Measurements from ENCODE around the gene MAPK10.
"Not testable (repeated sequence)": the region's sequence is repeated elsewhere in the genome, so short reads cannot be mapped to it uniquely, and the experiment has no call there.

The MAPK10 gene

DNA sequence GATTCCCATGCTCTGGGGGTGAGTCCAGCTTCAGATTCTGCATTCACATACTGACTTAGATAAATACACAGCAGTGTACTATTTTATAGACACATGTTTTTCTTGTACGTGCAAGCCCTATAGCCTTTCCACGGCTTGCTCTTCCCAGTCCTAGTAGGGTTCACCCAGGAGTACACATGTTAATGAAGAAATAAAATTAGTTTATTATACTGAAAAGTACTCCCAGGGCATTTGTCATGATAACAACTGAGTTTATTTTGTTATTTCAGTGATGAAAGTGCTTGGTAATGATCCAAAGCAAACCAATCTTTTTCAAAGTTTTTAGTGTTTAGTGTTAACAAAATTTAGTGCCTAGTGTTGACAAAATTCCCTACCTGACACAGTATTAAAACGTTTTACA, 21.3 kb downstream of the MAPK10 start:
- DNase-seq (ENCODE audit: low spot score), result no peak

DNA sequence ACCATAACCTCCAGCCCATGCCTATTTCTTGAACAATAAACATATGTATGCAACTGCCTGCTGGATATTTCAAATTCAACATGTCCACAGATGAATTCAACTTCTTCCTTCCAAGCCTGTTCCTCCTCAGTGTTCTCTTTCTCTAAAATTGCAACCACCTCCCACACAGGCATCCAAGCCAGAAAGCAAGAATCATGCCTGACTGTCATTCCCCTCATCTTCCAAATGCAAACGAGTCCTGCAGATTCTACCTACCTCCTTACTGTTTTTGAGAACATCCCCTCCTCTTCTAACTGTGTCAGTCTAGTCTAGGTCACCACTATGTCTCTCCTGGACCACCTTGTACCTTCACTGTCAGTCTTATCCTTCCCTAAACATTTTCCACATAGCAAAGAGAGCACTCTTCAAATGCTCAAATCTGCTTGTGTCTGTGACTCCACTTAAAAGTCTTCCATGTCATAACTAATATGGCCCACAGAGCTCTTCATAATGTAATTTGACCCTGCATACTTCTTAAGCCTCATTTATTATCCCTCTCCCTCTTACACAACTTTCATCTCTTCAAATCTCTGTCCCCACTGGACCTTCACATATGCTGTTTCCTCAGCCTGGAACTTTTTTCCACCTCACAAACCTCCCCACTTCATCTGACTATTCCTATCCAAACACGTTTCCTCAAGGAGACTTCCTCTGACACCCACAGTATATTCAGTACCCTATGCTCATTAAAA, 25.7 kb downstream of the MAPK10 start:
- no peak for DNase-seq (ENCODE audit: low spot score)

DNA sequence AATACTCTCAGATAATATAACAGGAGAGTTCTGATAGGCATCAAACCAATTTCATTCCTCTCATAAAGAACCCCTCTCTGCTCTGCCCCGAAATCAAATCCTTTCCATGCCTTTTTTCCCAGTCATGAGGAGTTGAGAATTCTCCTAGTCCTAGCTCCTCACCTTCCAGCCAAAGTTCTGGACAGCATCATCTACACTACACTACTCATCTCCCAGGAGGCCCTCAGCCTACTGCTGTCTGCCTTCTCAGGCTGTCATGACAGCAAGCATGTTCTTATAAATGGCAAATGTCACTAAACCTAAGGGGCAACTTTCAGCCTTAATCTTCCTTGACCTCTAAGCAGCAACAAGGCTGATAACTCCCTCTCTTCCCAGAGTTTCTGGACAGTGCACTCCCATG, 26.6 kb downstream of the MAPK10 start:
- DNase-seq (ENCODE audit: low spot score), result no peak

DNA sequence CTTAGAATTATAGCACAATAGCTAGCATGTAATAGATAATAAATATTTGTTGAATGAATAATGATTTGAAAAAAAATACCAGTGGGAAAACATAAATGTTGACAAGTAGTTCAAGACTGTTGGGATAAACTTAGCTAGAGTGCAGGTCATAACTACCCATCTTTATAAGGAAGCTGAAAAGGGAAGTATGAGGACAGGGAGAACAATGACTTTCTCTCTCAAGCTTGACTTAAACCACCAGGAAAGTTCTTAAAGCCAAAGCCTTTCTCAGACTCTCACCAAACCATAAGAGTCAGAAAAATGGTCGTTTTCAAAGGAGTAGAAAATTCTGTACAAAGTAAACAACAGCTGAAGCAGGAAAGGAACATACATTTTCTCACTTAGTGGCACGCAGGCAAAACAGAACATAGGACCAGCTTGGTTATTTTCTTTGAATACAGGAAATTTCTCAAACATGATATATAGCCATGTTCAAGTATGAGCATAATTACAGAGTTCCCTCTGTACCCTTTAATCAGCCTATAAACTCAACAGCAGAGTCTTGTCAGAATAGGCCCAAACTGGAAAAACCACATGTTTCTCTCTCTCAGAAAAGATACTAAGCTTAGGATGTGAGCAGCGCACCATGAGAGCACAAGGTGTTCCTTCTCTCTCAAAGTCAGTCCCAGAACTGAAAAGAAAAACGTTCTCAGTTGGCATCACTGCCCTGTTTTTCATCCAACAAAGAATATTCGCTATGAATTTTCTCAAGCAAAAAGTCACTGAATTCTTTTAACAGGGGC, 28.7 kb downstream of the MAPK10 start:
- DNase-seq (ENCODE audit: low spot score), result no peak

DNA sequence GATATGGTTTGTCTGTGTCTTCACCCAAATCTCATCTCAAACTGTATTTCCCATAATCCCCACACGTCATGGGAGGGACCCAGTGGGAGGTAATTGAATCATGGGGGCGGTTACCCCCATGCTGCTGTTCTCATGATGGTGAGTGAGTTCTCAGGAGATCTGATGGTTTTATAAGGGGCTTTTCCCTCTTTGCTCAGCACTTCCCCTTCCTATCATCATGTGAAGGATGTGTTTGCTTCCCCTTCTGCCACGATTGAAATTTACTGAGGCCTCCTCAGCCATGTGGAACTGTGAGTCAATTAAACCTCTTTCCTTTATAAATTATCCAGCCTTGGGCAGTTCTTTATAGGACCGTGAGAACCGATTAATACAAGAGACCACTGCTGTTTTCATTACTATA, 29.4 kb downstream of the MAPK10 start:
- not testable (repeated sequence) for DNase-seq (ENCODE audit: low spot score)

DNA sequence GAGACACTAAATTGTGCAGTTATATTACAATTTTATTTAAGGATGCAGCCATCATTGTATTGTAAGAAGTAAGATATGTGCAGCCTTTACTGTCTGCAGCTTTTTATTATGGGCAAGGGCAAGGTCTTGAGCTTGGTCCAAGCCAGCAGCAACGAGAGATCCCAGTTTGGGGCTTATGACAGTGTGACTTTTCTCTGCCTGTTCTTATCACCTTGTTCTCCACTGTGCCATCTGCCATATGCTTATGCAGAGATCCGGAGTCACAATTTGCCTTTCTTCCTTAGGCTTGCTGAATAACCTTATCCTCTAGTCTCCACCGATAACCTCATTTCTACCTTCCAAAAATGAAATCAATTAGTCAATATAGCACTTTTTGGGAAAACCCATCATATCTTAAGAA, 30.4 kb downstream of the MAPK10 start:
- DNase-seq (ENCODE audit: low spot score), result no peak

DNA sequence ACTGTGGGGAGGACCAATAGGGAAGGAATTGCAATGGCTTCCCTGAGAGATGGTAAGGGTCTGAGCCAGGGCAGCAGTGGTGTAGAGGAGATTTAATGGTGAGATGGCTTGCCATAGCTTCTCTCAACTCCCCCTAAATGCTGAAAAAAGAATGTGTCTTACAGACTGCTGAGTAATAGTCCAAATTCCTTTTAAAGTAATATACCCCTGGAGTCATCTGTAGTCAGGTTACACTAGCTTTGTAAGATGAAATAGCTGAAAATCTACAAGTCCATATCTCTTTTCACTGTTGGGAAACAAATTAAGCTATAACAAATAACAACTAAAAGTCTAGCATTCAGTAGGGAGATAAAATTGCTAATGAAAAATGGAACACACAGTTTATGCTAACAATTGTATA, 33.5 kb downstream of the MAPK10 start:
- no peak for DNase-seq (ENCODE audit: low spot score)

DNA sequence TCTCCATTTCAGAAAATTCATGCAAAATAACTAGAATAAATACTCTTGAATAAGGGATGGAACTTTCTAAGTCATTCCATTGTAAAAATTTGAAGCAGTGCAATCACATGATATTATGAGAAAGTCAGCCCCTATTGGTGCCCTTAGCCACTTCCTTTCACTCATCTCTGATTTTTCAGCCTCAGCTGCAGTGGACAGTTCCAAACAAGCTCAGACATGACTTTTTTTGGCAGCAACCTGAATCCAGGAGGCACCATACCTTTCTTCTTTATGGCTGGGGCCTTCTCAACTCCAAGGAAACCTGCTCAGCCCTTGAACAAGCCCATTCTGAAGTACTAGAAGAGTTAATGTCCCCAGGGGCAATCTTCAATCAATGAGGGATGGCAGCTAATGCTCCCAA, 40.5 kb downstream of the MAPK10 start:
- DNase-seq (ENCODE audit: low spot score), result no peak

DNA sequence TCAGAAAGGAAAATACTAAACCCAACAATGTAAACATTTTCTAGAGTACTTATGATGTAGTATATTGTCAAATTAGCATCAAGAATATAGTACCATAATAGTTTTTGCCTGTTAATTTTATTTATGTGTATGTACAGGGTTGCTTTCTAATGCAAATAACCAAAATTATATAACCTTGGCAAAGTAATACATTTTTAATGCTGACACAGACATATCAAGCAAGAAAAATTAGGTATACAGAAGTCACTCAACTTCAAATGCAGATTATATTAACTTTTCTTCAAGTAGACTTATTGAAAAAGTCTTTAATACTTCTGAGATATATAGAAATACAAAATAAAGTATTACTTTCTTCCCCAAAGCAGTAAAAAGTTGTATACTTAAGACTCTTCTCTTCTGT, 44.3 kb downstream of the MAPK10 start:
- DNase-seq (ENCODE audit: low spot score), result no peak

DNA sequence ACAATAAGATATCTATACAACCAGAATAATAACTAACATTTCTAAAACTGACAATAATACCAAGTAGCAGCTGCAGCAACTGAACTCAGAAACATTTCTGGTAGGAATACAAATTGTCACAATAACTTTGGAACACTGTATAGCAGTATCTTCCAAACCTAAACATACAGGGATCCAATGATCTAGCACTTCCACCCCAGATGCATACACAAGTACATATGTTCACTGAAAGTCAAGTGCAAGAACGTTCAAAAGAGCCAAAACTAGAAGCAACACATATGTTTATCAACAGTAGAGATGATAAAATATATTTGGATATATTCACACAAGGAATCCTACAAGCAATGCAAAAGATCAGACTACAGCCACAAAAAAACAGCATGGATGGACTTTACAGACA, 46.2 kb downstream of the MAPK10 start:
- no peak for DNase-seq (ENCODE audit: low spot score)

DNA sequence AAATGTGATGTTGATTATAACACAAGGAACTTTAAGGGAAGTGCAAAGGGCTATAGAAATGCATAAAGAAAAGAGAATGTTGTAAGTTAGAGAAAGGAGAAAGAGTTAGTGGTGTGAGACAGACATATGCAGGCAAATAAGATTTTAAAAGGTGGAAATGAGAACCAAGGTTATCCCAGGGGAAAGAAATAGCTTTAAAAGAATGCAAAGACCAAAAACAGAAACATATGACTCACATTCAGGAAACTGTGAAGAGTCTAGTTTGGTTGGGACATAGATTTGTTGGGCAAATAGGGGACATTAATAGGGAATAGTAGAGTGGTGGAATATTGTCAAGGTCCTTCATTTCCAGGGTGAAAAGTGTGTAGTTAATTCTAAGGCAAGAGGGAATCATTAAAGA, 52.4 kb downstream of the MAPK10 start:
- DNase-seq (ENCODE audit: low spot score), result no peak

DNA sequence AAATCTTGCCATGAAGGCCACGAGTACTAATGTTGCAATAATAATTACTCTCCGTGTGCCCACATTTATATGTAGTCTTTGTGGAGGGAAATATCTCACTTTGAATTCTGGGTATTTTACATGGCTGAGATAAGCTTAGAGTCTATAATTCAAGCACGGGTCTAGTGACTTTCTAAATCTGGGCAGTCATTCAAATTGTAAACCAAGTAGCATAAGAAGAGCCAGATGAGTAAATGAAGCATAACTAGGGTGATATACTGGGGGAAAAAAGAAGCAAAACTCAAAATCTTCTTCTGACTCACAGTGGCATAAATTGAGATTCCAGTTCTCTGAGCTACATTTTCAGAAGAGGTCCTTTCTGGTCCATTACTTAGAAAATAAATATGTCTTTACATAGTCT, 53.0 kb downstream of the MAPK10 start:
- no peak for DNase-seq (ENCODE audit: low spot score)

DNA sequence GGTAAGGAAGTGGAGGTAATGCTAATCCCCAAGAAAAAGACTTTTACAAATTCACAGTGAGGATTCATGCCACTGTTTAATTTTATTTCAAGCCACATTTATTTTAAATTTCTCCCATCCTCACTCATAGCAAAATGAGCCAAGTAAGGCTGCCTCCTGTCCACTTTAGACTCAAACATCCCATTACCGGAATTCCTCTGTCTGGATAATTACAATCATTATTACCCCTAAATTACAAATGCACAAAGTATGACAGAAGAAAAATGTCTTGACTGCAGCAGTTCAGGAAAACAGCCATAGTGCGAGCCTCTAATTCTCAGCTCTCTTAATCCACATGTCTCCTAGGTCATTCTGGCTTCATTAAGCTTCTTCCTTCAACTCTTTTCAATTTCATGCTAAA, 57.0 kb downstream of the MAPK10 start:
- no peak for DNase-seq (ENCODE audit: low spot score)

DNA sequence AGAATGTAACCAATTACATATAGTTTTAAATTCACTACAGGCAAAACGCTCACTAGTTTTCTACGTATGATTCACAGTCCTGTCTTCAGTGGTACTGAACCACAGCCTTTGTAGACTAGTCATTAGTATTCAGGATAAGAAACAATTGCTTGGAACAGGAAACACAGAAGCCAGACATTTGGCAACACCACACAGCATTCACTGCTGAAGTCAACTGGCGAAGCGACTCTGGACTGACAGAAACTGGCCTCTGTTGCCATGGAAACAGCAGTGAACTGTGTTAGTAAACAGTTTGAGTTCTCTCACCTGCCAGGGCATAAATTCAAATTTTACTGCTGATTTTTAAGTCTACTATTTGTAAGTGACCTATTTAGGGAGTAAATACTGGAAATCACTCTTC, 57.6 kb downstream of the MAPK10 start:
- peak; percentile 85 for DNase-seq (ENCODE audit: low spot score)

DNA sequence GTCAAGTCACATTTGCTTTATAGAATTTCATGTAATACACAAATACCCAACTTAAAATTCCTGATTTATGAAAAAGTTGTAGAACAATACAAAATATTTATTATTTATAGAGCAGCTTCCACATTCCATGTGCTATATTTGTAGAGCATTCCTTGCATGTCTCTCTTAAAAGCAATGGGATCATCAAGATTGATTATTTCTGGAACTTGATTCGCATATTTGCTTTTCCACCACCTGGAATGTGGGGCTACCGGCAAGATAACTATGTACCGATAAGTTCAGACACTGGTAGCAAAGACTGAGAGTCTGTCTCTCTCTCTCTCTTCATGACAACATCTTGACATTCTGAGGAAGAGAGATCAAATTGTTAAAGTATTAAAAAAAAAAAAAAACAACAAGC, 59.3 kb downstream of the MAPK10 start:
- no peak for DNase-seq (ENCODE audit: low spot score)

DNA sequence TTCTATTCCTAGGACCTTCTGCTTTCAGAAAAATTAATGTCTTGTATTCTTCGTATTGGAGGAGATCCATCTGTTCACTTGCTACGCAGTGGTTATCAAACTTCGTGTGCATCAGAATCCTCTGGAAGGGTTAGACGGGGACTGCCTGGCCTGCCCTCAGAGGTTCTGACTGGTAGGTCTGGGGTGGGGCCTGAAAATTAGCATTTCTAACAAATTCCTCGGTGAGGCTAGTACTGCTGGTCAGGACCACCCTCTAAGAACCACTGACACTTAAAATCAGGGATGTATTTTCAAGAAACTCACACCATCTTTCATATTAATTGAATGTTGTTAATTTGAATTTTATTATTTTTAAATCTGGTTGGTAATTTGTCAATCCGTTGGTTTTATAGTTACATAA, 63.0 kb downstream of the MAPK10 start:
- no peak for DNase-seq (ENCODE audit: low spot score)

DNA sequence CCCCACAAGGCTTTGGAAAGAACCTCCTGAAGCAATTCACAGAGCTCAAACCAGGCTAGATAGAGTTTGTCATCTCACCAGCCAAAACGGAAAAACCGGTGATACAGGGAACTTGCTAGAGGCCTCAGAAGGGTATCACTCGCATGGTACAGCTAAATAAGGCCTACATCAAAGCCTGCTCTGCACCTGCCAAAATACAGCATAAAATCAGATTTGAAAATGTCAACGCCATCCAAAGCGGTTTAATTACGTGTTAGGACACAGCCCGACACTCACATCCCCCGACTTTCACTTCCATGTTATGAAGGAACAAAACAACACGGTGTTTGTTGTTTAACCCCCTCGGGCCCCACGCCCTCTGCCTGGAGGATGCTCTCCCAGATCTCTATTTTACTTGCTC, 65.0 kb downstream of the MAPK10 start:
- no peak for DNase-seq (ENCODE audit: low spot score)

DNA sequence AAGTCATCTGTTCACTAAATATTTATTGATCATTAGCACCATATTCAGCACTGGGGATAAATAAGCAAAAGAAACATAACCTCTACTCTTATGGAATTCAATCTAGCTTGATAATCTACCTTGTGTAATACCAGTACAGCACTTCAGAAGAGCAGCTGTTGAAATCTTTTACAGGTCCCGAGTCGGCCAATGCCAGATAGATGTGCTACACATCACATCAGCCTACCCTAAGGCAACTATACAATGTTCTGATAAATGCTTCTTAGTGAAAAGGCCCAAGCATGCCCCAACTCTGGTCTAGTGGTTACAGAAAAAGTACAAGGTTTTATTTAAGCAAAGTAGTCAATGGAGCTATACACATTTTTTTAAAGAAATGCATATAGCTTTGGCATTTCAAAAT, 68.7 kb downstream of the MAPK10 start:
- DNase-seq (ENCODE audit: low spot score), result no peak

DNA sequence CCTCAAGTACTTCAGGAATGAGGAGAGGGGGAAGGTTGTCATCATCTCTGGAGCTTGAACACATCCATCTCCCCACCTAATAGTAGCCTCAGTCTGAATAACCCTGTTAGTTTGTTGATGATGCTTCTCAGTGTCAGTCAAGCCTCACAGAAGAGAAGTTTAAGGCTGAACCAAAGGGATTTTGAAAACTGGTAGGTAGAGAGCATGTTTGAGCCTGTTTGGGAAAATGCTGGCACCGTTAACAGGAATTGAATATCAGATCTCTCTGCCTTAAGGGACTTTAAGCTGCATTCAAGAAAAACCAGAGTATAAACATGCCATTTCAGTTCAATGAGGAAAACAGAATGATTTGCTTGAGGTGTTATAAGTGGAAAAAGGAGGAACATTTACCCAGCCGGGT, 73.1 kb downstream of the MAPK10 start:
- DNase-seq (ENCODE audit: low spot score), result no peak

DNA sequence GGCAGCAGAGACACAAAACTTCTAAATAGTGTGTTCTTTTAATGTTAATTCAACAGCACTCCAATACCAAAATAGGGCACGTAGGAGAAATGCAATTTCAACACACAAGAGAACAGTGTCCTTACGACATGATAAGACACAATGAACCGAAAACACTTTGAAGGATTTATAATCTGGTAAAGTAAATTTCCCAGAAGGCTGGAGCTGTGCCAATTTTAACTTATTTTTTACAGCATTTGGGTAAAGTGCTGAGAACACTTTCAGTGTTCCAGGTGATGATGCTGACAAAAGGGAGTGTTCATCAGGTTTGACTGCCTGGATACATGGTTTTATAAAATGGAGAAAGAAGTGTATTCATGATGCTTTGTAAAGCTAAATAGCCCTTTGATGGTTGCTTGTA, 76.5 kb downstream of the MAPK10 start:
- no peak for DNase-seq (ENCODE audit: low spot score)

DNA sequence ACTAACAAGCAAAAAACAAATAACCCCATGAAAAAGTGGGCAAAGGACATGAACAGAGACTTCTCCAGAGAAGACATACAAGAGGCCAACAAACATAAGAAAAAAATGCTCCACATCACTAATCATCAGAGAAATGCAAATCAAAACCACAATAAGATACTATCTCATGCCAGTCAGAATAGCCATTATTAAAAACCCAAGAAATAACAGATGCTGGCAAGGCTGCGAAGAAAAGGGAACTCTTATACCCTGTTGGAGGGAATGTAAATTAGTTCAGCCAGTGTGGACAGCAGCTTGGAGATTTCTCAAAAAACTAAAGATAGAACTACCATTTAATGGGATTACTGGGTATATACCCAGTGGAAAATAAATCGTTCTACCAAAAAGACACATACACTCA, 79.6 kb downstream of the MAPK10 start:
- no peak for DNase-seq (ENCODE audit: low spot score)

DNA sequence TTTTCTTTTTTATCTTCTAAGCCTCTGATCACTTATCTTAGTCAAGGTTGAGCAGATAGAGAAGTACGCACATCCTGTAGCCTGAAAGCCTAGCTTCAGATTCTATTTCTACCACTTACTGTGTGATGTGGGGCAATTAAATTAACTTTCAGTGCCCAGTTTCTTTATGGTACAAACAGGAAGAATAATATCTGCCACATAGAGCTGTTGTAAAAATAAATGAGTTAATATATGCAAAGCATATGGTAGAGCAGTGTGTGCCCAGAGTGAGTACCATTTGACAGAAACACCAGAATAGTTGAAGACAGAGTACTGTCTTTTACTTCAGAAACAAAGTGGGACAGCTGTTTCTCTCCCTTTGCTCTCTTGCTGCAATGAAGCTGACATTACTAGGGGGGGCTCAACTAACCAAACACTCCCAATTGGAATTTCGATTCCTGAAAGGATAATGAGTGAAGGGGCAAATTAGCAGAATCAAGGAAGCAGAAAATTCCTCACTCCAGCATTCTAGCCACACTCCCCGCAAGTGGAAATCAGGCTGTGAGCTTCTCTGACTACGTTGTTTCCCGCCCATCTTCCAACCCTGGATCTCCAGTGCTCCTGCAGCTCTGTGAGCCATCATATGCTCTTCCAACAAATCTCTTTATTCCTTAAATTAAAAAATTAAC, 80.4 kb downstream of the MAPK10 start:
- DNase-seq (ENCODE audit: low spot score), result no peak

DNA sequence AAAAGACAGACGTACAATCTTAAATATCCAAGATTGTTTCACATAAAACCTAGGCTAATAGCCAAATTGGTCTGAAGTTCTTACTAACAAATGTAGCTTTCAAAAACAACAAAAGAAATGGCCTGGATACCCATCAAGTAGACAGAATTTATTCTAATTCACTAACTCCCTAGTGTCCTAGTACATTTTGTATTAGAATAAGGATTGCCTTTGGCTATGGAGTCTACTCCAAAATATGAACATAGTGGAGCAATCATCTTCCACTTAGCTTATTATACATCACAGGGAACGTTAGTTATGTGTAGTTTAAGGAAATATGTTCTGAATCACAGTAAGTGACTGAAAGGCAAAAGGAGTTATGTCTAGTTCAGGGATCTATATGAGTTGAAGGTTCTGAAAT, 81.7 kb downstream of the MAPK10 start:
- no peak for DNase-seq (ENCODE audit: low spot score)

Measured in putamen (tissue), 1 donor.